ENCODE data around the gene WBP2.

Gene WBP2

GRCh38 chr17:75825149-75825552 lies 30.0 kb downstream of the WBP2 start:
- Mint-ChIP-seq H3K9me3 (no peaks in the 10 kb centered on the region), H3K4me1 (ENCODE audit: low read depth) (peaks cover 16% of the 10 kb centered on the region), H3K27ac (peak overlapping the region; percentile 15), H3K4me3 (no peak overlapping the region), H3K36me3 (ENCODE audit: low read depth) (peaks cover 21% of the 10 kb centered on the region), H3K27me3 (ENCODE audit: low read depth) (no peaks in the 10 kb centered on the region)

DNA sequence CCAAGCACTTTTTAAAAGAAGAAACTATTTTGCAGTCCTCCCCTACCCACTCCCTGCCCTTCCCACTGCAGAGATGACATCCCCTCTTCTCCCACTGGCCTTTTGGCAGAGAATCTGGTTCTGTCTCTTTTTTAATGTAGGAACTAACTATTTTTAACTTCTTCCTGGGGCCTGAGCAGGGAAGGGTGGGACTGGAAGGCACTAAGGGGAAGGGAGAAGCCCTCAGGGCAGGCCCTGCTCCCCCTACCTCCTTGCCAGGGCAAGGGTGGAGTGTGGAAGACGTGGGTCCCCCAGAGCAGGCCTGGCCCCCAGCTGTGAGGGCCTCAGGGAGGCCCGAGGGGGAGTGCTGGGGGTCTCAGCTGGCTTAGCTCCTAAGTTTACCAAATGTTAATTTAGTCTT lies 30.5 kb downstream of the WBP2 start:
- Mint-ChIP-seq H3K4me1 (ENCODE audit: low read depth) (peaks cover 16% of the 10 kb centered on the region), H3K27me3 (ENCODE audit: low read depth) (no peaks in the 10 kb centered on the region), H3K27ac (no peak overlapping the region), H3K36me3 (ENCODE audit: low read depth) (peaks cover 18% of the 10 kb centered on the region), H3K4me3 (no peak overlapping the region), H3K9me3 (no peaks in the 10 kb centered on the region)

- Mint-ChIP-seq H3K27me3 (ENCODE audit: low read depth) (no peaks in the 10 kb centered on the region), H3K27ac (no peak overlapping the region), H3K4me3 (no peak overlapping the region), H3K36me3 (ENCODE audit: low read depth) (peaks cover 21% of the 10 kb centered on the region), H3K4me1 (ENCODE audit: low read depth) (peaks cover 16% of the 10 kb centered on the region), H3K9me3 (no peaks in the 10 kb centered on the region)
These were observed 31.0 kb downstream of the WBP2 start for GRCh38 chr17:75824050-75824552.

DNA sequence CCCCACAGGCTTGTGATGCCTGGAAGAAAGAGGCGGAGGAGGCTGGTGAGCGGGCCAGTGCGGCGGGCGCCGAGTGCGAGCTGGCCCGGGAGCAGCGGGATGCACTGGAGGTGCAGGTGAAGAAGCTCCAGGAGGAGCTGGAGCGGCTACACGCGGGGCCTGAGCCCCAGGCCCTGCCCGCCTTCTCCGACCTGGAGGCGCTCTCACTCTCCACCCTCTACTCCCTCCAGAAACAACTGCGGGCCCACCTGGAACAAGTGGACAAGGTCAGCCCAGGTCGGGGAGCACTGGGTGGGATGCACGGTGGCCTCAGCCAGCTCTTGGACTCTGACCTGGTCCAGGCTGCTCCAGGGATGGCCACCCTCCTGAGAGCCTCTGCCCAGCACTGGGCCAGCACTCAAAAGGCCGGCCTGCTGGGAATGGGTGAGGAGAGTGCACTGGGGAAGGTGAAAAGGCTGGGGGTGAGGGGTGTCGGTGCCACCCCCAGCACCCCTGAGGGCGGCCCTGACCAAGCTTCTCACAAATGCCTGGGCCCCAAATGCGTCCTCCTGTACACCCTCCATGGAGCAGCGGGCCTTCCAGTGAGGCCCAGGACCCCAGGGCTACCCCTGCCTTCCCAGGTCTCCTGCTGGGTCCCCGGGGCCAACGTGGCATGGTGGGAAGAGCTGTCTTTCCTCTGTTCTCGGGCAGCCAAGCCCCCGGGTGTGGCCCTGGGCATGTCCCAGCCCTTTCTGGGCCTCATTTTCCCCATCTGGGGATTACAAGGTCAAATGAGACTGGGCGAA lies 31.7 kb downstream of the WBP2 start:
- Mint-ChIP-seq H3K9me3 (no peaks in the 10 kb centered on the region), H3K27ac (no peak overlapping the region), H3K27me3 (ENCODE audit: low read depth) (no peaks in the 10 kb centered on the region), H3K4me3 (no peak overlapping the region), H3K4me1 (ENCODE audit: low read depth) (peaks cover 16% of the 10 kb centered on the region), H3K36me3 (ENCODE audit: low read depth) (peaks cover 21% of the 10 kb centered on the region)

GRCh38 chr17:75822800-75823166 lies 32.4 kb downstream of the WBP2 start:
- Mint-ChIP-seq H3K4me1 (ENCODE audit: low read depth) (peaks cover 10% of the 10 kb centered on the region), H3K36me3 (ENCODE audit: low read depth) (peaks cover 19% of the 10 kb centered on the region), H3K4me3 (no peak overlapping the region), H3K27me3 (ENCODE audit: low read depth) (no peaks in the 10 kb centered on the region), H3K27ac (no peak overlapping the region), H3K9me3 (no peaks in the 10 kb centered on the region)

- Mint-ChIP-seq H3K27ac (peak overlapping the region; percentile 34), H3K4me3 (no peak overlapping the region), H3K4me1 (ENCODE audit: low read depth) (peaks cover 10% of the 10 kb centered on the region), H3K27me3 (ENCODE audit: low read depth) (no peaks in the 10 kb centered on the region), H3K9me3 (no peaks in the 10 kb centered on the region), H3K36me3 (ENCODE audit: low read depth) (peaks cover 19% of the 10 kb centered on the region)
These were observed 32.9 kb downstream of the WBP2 start for GRCh38 chr17:75822119-75822799.

DNA sequence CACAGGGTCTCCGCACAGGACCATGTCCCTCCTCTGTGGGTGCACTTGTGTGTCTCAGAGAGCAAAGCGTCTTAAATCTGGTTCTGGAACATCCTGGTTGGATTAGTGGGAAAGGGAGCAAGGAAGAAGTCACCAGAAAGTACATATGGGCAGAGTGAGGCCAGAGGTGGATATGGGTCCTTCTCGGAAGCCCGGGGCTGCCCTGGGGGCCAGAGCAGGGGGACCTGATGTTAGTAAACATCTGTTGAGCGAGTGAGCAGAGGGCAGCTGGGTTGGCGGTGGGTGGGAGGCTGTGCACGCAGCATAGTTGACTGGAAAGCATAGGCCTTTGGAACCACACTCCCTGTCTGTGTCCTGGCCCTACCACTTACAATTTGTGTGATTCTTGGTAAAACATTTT lies 33.6 kb downstream of the WBP2 start:
- Mint-ChIP-seq H3K27ac (no peak overlapping the region), H3K36me3 (ENCODE audit: low read depth) (peaks cover 15% of the 10 kb centered on the region), H3K9me3 (no peaks in the 10 kb centered on the region), H3K27me3 (ENCODE audit: low read depth) (no peaks in the 10 kb centered on the region), H3K4me3 (no peak overlapping the region), H3K4me1 (ENCODE audit: low read depth) (peaks cover 8% of the 10 kb centered on the region)

- H3K36me3 Mint-ChIP-seq (ENCODE audit: low read depth) = peaks cover 13% of the 10 kb centered on the region
- no peak overlapping the region for H3K4me3 Mint-ChIP-seq
- H3K27ac Mint-ChIP-seq = no peak overlapping the region
- H3K27me3 Mint-ChIP-seq (ENCODE audit: low read depth) = no peaks in the 10 kb centered on the region
- H3K9me3 Mint-ChIP-seq = no peaks in the 10 kb centered on the region
- peaks cover 8% of the 10 kb centered on the region for H3K4me1 Mint-ChIP-seq (ENCODE audit: low read depth)
These were observed 34.7 kb downstream of the WBP2 start for GRCh38 chr17:75820094-75821080.

DNA sequence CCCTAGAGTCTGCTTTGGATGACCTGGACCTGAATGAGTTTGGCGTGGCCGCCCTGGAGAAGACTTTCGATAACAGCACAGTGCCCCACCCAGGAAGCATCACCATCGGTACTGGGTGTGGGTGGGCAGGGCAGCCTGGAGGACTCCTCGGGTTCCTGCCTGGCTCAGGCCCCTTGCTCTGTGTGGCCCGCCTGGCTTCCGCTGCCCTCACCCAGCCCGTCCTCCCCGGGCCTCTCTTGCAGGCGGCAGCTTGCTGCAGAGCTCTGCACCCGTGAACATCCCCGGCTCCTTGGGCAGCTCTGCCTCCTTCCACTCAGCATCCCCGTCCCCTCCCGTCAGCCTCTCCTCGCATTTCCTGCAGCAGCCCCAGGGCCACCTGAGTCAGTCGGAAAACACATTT lies 35.5 kb downstream of the WBP2 start:
- peaks cover 8% of the 10 kb centered on the region for H3K4me1 Mint-ChIP-seq (ENCODE audit: low read depth)
- H3K9me3 Mint-ChIP-seq = no peaks in the 10 kb centered on the region
- no peak overlapping the region for H3K4me3 Mint-ChIP-seq
- peaks cover 12% of the 10 kb centered on the region for H3K36me3 Mint-ChIP-seq (ENCODE audit: low read depth)
- H3K27me3 Mint-ChIP-seq (ENCODE audit: low read depth) = no peaks in the 10 kb centered on the region
- no peak overlapping the region for H3K27ac Mint-ChIP-seq

- Mint-ChIP-seq H3K4me3 (no peak overlapping the region), H3K36me3 (ENCODE audit: low read depth) (peaks cover 12% of the 10 kb centered on the region), H3K4me1 (ENCODE audit: low read depth) (peaks cover 8% of the 10 kb centered on the region), H3K27ac (no peak overlapping the region), H3K9me3 (no peaks in the 10 kb centered on the region), H3K27me3 (ENCODE audit: low read depth) (no peaks in the 10 kb centered on the region)
These were observed 36.0 kb downstream of the WBP2 start for GRCh38 chr17:75819116-75819515.

DNA sequence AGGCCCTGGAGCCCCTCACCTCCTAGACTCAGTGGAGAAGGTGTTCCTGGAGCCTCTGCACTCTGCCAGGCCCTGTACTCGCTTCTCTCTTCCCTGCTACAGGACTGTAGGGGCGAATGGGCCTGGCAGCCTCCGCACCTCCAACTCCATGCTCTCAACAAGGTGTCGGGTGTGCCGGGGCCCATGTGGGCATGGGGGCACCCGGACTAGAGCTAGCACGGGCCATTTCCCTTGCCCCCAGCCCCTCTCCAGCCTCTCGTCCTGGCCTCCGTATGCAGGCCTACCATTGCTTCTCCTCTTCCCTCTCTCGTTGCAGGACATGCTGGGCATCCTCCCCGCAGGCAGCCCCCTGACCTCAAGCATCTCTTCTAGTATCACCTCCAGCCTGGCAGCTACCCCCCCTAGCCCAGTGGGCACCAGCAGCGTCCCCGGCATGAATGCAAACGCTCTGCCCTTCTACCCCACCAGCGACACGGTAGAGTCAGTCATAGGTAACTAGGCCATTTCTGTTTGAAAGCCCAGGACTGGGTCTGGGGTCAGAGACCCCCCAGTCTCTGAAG lies 36.7 kb downstream of the WBP2 start:
- Mint-ChIP-seq H3K9me3 (no peaks in the 10 kb centered on the region), H3K36me3 (ENCODE audit: low read depth) (peaks cover 12% of the 10 kb centered on the region), H3K27me3 (ENCODE audit: low read depth) (no peaks in the 10 kb centered on the region), H3K27ac (no peak overlapping the region), H3K4me1 (ENCODE audit: low read depth) (peaks cover 8% of the 10 kb centered on the region), H3K4me3 (no peak overlapping the region)

DNA sequence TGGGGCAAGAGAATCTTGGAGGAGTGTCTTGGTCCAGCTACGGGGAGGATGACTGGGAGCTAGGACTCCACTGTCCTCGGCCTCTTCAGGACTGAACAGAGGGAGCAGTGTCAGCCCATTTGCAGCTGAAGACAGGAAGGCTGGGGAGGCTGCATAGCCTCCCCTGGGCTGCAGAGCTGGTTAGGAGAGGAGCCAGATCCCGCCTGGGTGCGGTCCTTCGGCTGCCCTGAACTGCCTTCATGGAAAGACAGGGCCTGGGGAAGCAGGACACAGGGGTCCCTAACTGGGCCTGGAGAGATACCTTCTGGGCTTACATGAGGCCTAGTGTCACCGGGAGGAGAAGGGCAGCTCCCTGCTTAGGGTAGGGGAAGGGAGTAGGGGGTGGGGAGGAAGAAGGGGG lies 37.6 kb downstream of the WBP2 start:
- H3K36me3 Mint-ChIP-seq (ENCODE audit: low read depth) = peaks cover 15% of the 10 kb centered on the region
- H3K4me3 Mint-ChIP-seq = no peak overlapping the region
- no peak overlapping the region for H3K27ac Mint-ChIP-seq
- H3K9me3 Mint-ChIP-seq = no peaks in the 10 kb centered on the region
- no peaks in the 10 kb centered on the region for H3K27me3 Mint-ChIP-seq (ENCODE audit: low read depth)
- peaks cover 8% of the 10 kb centered on the region for H3K4me1 Mint-ChIP-seq (ENCODE audit: low read depth)

DNA sequence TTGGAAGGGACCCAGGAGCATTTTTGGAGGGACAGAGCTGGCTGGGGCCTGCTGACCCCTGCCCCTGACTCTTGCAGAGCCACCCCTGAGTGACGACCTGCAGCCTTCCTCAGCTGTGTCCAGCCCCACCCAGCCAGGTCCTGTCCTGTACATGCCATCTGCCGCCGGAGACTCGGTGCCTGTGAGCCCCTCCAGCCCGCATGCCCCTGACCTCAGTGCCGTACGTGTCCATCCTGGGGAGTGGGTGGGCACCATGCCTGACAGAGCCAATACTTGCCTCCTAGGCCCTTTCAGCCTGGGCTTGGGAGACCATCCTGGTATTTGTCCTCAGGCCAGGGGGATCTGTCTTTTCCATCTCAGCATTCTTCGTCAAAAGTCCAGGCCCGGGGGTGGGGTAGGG lies 38.4 kb downstream of the WBP2 start:
- H3K27me3 Mint-ChIP-seq (ENCODE audit: low read depth) = no peaks in the 10 kb centered on the region
- H3K27ac Mint-ChIP-seq = no peak overlapping the region
- H3K4me1 Mint-ChIP-seq (ENCODE audit: low read depth) = peaks cover 3% of the 10 kb centered on the region
- no peak overlapping the region for H3K4me3 Mint-ChIP-seq
- H3K36me3 Mint-ChIP-seq (ENCODE audit: low read depth) = peaks cover 15% of the 10 kb centered on the region
- H3K9me3 Mint-ChIP-seq = no peaks in the 10 kb centered on the region

GRCh38 chr17:75815399-75815798 lies 39.7 kb downstream of the WBP2 start:
- Mint-ChIP-seq H3K36me3 (ENCODE audit: low read depth) (peaks cover 10% of the 10 kb centered on the region), H3K27ac (no peak overlapping the region), H3K4me3 (no peak overlapping the region), H3K27me3 (ENCODE audit: low read depth) (no peaks in the 10 kb centered on the region), H3K9me3 (no peaks in the 10 kb centered on the region), H3K4me1 (ENCODE audit: low read depth) (no peaks in the 10 kb centered on the region)

Data from T-helper 1 cell treated with Interleukin-12 subunit alpha and Interleukin-12 subunit beta and Interleukin-4 antibody, amounts not matched to agents 30 μg/mL and 1 μg/mL, for 36 hours (primary cell).